SU-DHL-6 (cell line): ENCODE measurements around the gene RUNX1.

Source experiments
- H2AFZ ChIP-seq: fragments of 200-600 bp; sonication (generic); 2 replicates; pipeline ENCODE4 v1.6.1; 2014; ENCODE audit warnings: low read depth, mild to moderate bottlenecking, moderate library complexity, mixed read lengths, antibody characterized with exemption, low read length; ENCODE audit not compliant: severe bottlenecking
- H3F3A ChIP-seq: fragments of 200-600 bp; shearing (Covaris generic); 2 replicates; pipeline ENCODE4 v1.6.0; 2016; ENCODE audit warnings: antibody characterized with exemption, mild to moderate bottlenecking; ENCODE audit not compliant: insufficient read depth
- H3K27ac ChIP-seq: fragments of 200-600 bp; sonication (generic); 2 replicates; pipeline ENCODE4 v1.5.1; 2016; ENCODE audit warnings: low read depth, mild to moderate bottlenecking, low read length, moderate library complexity, mixed read lengths
- H3K27me3 ChIP-seq: fragments of 200-600 bp; sonication (generic), shearing (Covaris generic); 2 replicates; pipeline ENCODE4 v1.6.0; 2014; ENCODE audit warnings: mild to moderate bottlenecking, low read length
- H3K36me3 ChIP-seq: fragments of 200-600 bp; sonication (generic); 2 replicates; pipeline ENCODE4 v1.6.1; 2014; ENCODE audit warnings: mild to moderate bottlenecking, low read length, mixed read lengths
- H3K4me2 ChIP-seq: fragments of 300-600, 200-600 bp; shearing (Covaris generic), sonication (generic); 2 replicates; pipeline ENCODE4 v1.6.0; 2014; ENCODE audit warnings: low read length, low read depth, mild to moderate bottlenecking; ENCODE audit not compliant: poor library complexity, severe bottlenecking
- H3K4me3 ChIP-seq: fragments of 200-600 bp; sonication (generic); 2 replicates; pipeline ENCODE4 v1.5.1; 2014; ENCODE audit warnings: antibody characterized with exemption, low read length, mild to moderate bottlenecking, mixed read lengths; ENCODE audit not compliant: insufficient read depth, poor library complexity, severe bottlenecking
- H3K79me2 ChIP-seq: fragments of 200-600 bp; sonication (generic); 2 replicates; pipeline ENCODE4 v1.6.1; 2014; ENCODE audit warnings: mild to moderate bottlenecking, low read length, moderate library complexity; ENCODE audit not compliant: insufficient read depth
- H3K9ac ChIP-seq: fragments of 200-600 bp; sonication (generic); 2 replicates; pipeline ENCODE4 v1.7.0; 2014; ENCODE audit warnings: mild to moderate bottlenecking, low read length
- H3K9me2 ChIP-seq: fragments of 200-600 bp; sonication (generic); replicated peaks from 2 replicates; pipeline ENCODE4 v1.6.1; 2014; ENCODE audit warnings: low read length; ENCODE audit not compliant: insufficient read depth
- H3K9me3 ChIP-seq: fragments of 200-600 bp; sonication (generic); 2 replicates; pipeline ENCODE4 v1.6.1; 2014; ENCODE audit warnings: low read length, mixed read lengths; ENCODE audit not compliant: insufficient read depth
- H4K20me1 ChIP-seq: fragments of 200-600 bp; sonication (generic); 2 replicates; pipeline ENCODE4 v1.6.1; 2014; ENCODE audit warnings: low read depth, mild to moderate bottlenecking, antibody characterized with exemption, low read length, moderate library complexity, mixed read lengths
- CTCF ChIP-seq: fragments of 200-600 bp; sonication (generic); IDR thresholded peaks from one replicate; pipeline ENCODE4 v1.5.1; 2017; ENCODE audit warnings: antibody characterized with exemption, mild to moderate bottlenecking, low read length, moderate library complexity; ENCODE audit not compliant: insufficient read depth, poor library complexity, severe bottlenecking
- EZH2phosphoT487 ChIP-seq: fragments of 200-600 bp; sonication (generic), shearing (Covaris generic); conservative IDR thresholded peaks from 2 replicates; pipeline ENCODE4 v1.6.1; 2018; ENCODE audit warnings: mild to moderate bottlenecking, antibody characterized with exemption, low read length, moderate library complexity, mixed read lengths

The RUNX1 gene

DNA sequence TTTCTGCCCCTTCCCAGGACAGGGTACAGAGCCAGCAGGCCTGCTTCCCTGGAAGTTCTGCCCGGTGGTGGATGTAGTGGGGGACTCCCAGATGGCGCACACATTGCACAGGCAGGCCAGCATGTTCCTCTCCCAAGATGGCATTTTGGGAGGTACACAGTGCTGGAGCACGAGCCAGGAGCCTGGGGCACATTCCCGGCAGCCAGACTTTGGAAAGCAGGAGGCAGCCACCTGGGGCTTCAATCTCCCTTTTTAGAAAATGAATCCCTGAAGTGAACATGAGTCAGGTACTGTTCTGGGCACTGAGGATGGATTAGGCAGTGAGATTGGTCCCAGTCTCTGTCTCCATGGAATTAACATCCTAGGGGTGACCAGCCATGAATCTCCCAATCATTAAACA, 56.9 kb downstream of the RUNX1 start:
- no peak overlapping the region for H3K4me2 ChIP-seq
- no peaks in the 10 kb centered on the region for H3K27me3 ChIP-seq
- no peaks in the 10 kb centered on the region for H3K9me3 ChIP-seq
- H4K20me1 ChIP-seq, result peaks cover 6% of the 10 kb centered on the region; the same call in 1 of the 2 replicates
- H3K27ac ChIP-seq, result no peak overlapping the region
- no peaks in the 10 kb centered on the region for H3F3A ChIP-seq
- peaks cover 63% of the 10 kb centered on the region for H3K79me2 ChIP-seq
- no peak overlapping the region for H2AFZ ChIP-seq
- H3K36me3 ChIP-seq, result no peaks in the 10 kb centered on the region
- TF ChIP-seq EZH2phosphoT487, result no peak
- TF ChIP-seq CTCF, result no peak
- H3K9me2 ChIP-seq, result no peaks in the 10 kb centered on the region
- H3K4me3 ChIP-seq, result no peak overlapping the region
- H3K9ac ChIP-seq, result no peak overlapping the region

DNA sequence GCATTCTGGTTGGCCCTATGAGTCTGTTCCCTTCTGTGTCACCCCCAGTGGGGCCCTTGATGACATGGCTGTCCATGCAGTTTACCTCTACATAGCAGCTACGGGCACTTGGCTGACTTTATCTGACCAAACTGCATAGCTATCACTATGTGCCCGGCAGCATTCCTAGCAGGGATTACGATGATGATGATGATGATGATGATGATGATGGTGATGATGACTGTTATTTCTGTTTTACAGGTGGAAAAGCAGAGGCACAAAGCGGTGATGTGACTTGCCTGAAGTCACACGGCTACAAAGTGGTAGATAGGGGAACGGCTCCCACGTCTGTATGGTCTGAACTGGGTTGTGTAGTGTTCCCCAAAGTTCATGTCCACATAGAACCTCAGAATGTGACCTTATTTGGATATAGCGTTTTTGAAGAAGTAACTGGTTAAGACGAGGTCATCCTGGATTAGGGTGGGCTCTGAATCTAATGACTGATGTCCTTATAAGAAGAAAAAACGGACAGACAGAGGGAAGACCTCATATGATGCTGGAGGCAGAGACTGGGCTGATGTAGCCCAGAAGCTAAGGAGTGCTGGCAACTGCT, 57.6 kb downstream of the RUNX1 start:
- Histone ChIP-seq H4K20me1 (peaks cover 6% of the 10 kb centered on the region; the same call in 1 of the 2 replicates), H3K9ac (no peak overlapping the region), H3K27ac (no peak overlapping the region), H3K4me2 (no peak overlapping the region), H3K4me3 (no peak overlapping the region), H3K9me2 (no peaks in the 10 kb centered on the region), H3K9me3 (no peaks in the 10 kb centered on the region), H2AFZ (no peak overlapping the region), H3K27me3 (no peaks in the 10 kb centered on the region), H3F3A (no peaks in the 10 kb centered on the region), H3K36me3 (no peaks in the 10 kb centered on the region), H3K79me2 (peaks cover 71% of the 10 kb centered on the region)
- TF ChIP-seq CTCF (no peak), EZH2phosphoT487 (no peak)

DNA sequence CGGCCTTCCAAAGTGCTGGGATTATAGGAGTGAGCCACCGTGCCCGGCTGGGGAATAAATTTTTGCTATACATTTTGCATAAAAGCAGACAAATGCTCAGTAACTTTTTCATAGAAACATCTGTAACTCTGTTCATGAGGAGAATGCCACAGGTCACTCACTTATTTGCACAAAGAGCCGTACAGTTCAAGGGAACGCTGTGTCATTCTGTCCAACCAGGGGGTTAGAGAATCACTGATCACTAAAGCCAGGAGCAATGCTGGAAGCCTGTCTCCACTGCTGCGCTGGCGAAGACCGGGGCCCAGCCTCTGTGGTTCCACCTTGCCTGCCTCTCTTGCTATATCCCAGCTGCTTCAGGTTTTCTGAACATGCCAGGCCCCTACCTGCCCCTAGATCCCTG, 58.3 kb downstream of the RUNX1 start:
- Histone ChIP-seq H3F3A (no peaks in the 10 kb centered on the region), H3K4me3 (no peak overlapping the region), H3K36me3 (no peaks in the 10 kb centered on the region), H3K9me2 (no peaks in the 10 kb centered on the region), H2AFZ (no peak overlapping the region), H3K4me2 (no peak overlapping the region), H3K27me3 (no peaks in the 10 kb centered on the region), H3K9ac (no peak overlapping the region), H3K27ac (no peak overlapping the region), H3K9me3 (no peaks in the 10 kb centered on the region), H4K20me1 (peaks cover 11% of the 10 kb centered on the region; the same call in 1 of the 2 replicates), H3K79me2 (peaks cover 72% of the 10 kb centered on the region)
- TF ChIP-seq EZH2phosphoT487 (no peak), CTCF (no peak)
